Right lobe of liver (tissue), 6 donors: ENCODE data around the gene NSUN4. TPM values are rescaled to one million over a fixed set of nuclear protein-coding genes. Genes with fewer than 3 reads are reported as not detected.
"Not testable (repeated sequence)": the region's sequence is repeated elsewhere in the genome, so short reads cannot be mapped to it uniquely, and the experiment has no call there.

Experiments used
- ATAC-seq, 4 donors: fragments of 200-7000 bp; cut with Tn5 transposase; one replicate each; pipeline ENCODE4 v1.9.1; 2020; ENCODE audit warnings: mild to moderate bottlenecking in 4 of 4, moderate library complexity in 4 of 4
- DNase-seq, 3 donors: peaks; one replicate each; pipeline ENCODE4 v3.0.0-alpha.2; 2020
- H3K27ac ChIP-seq, 3 donors: fragments of 200-600 bp; one replicate each; pipeline ENCODE4 v1.8.0; 2022
- H3K27me3 ChIP-seq, 2 donors: fragments of 200-600 bp; one replicate each; pipeline ENCODE4 v1.8.0; 2022
- H3K36me3 ChIP-seq, 4 donors: fragments of 200-600 bp; sonication (generic) in 1 of 4; one replicate each; pipeline versions ENCODE4 v1.5.1 to v1.8.0; 2017 to 2022; ENCODE audit warnings: control low read depth in 1 of 4
- H3K4me1 ChIP-seq, 4 donors: fragments of 200-600 bp; sonication (generic) in 1 of 4; one replicate each; pipeline versions ENCODE4 v1.5.1 to v1.8.0; 2017 to 2022; ENCODE audit warnings: control low read depth in 1 of 4
- H3K4me3 ChIP-seq, 3 donors: fragments of 200-600 bp; one replicate each; pipeline ENCODE4 v1.8.0; 2022
- H3K9me3 ChIP-seq, 4 donors: fragments of 200-600 bp; sonication (generic) in 1 of 4; one replicate each; pipeline versions ENCODE4 v1.5.1 to v1.8.0; 2017 to 2022; ENCODE audit warnings: control low read depth in 1 of 4
- POLR2A ChIP-seq: fragments of 450-650 bp; IDR thresholded peaks from one replicate; pipeline ENCODE4 v1.6.1; 2017; ENCODE audit warnings: antibody characterized with exemption, mild to moderate bottlenecking
- WGBS: methylation state at CpG from one replicate; pipeline ENCODE4 v1.1.6; 2018; ENCODE audit warnings: low coverage, low lambda C conversion rate; ENCODE audit not compliant: insufficient coverage; ENCODE audit errors: missing lambda C conversion rate; 5-methylcytosine and 5-hydroxymethylcytosine counted together
- intact Hi-C, 2 donors: fragments of 100-400 bp; cut with DNase I; formaldehyde crosslinking; loops; one replicate each; pipeline versions ENCODE4 v1.11.2 to v1.14.1; 2022
- total RNA-seq, 6 experiments: library from RNA; depleted of rRNA in 2 of 6; stranded (reverse); fragments of >200 nt in 2 of 6; fragmentation: NEBNext Ultra II Directional in 3 of 6; extraction: Animal tissue kit (Norgen Biotek cat#: 25700) in 3 of 6; gene quantifications; one replicate each; pipeline versions ENCODE4 v1.1.0 to v1.2.4, GENCODE V29; 2016 to 2023
- TF ChIP-seq, protein P1 (sequence below), 4 donors: fragments of 200-600 bp in 3 of 4; fragments of 450-650 bp in 1 of 4; IDR thresholded peaks; one replicate each; pipeline versions ENCODE4 v1.5.1 to v1.8.0; 2016 to 2022; ENCODE audit warnings: antibody characterized with exemption in 4 of 4, mild to moderate bottlenecking in 2 of 4
- donor health status: DM: no; HTN: yes; CAD: no.
- donor health status: DM: no; HTN: no; CAD: no.
- donor health status: DM: no; HTN: no; CAD: no.
- donor health status: DM: no; HTN: yes; CAD: no.
- donor health status: DM: no; HTN: yes; CAD: no.

NSUN4 gene
- total RNA-seq, 6 experiments from 2014 or later = 8.5 to 13.0 (median 12.2) TPM

- no peak for DNase-seq
- Histone ChIP-seq H3K36me3 (peaks cover 0 to 49% (median 22%) of the 10 kb centered on the region in 4 donors), H3K27ac (no peak overlapping the region), H3K9me3 (no peaks in the 10 kb centered on the region), H3K4me1 (no peaks in the 10 kb centered on the region), H3K4me3 (no peak overlapping the region), H3K27me3 (no peaks in the 10 kb centered on the region)
- 100% methylated on average over 1 of the region's 1 CpG for WGBS
- TF ChIP-seq POLR2A = no peak
- TF ChIP-seq, protein P1, sequence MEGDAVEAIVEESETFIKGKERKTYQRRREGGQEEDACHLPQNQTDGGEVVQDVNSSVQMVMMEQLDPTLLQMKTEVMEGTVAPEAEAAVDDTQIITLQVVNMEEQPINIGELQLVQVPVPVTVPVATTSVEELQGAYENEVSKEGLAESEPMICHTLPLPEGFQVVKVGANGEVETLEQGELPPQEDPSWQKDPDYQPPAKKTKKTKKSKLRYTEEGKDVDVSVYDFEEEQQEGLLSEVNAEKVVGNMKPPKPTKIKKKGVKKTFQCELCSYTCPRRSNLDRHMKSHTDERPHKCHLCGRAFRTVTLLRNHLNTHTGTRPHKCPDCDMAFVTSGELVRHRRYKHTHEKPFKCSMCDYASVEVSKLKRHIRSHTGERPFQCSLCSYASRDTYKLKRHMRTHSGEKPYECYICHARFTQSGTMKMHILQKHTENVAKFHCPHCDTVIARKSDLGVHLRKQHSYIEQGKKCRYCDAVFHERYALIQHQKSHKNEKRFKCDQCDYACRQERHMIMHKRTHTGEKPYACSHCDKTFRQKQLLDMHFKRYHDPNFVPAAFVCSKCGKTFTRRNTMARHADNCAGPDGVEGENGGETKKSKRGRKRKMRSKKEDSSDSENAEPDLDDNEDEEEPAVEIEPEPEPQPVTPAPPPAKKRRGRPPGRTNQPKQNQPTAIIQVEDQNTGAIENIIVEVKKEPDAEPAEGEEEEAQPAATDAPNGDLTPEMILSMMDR (IDR thresholded peaks at IDR 0.05) = no peak
- no peak for ATAC-seq
- intact Hi-C loops = no loop called here
These were observed 23.3 kb upstream of the NSUN4 start for GRCh38 chr1:46317323-46317722.

GRCh38 chr1:46319301-46319700, 21.3 kb upstream of the NSUN4 start:
- ATAC-seq, DNase-seq, H3K27me3 ChIP-seq, H3K27ac ChIP-seq, H3K4me1 ChIP-seq, intact Hi-C loops, H3K4me3 ChIP-seq, H3K9me3 ChIP-seq: not testable (repeated sequence)
- peaks cover 0 to 29% (median 10%) of the 10 kb centered on the region in 4 donors for H3K36me3 ChIP-seq
- WGBS = 100% methylated on average over 6 of the region's 6 CpGs

DNA sequence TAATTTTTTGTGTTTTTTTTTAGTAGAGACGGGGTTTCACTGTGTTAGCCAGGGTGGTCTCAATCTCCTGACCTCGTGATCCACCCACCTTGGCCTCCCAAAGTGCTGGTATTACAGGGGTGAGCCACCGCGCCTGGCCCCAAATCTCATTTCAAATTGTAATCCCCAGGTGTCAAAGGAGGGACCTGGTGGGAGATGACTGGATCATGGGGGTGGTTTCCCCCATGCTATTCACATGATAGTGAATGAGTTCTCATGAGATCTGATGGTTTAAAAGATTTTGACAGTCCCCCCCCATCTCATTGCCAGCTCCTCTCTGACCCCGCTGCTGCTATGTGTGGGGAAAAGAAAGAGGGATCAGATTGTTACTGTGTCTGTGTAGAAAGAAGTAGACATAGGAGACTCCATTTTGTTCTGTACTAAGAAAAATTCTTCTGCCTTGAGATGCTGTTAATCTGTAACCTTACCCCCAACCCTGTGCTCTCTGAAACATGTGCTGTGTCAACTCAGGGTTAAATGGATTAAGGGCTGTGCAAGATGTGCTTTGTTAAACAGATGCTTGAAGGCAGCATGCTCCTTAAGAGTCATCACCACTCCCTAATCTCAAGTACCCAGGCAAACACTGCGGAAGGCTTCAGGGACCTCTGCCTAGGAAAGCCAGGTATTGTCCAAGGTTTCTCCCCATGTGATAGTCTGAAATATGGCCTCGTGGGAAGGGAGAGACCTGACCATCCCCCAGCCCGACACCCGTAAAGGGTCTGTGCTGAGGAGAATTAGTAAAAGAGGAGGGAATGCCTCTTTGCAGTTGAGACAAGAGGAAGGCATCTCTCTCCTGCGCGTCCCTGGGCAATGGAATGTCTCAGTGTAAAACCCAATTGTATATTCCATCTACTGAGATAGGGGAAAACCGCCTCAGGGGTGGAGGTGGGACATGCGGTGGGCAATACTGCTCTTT, 20.4 kb upstream of the NSUN4 start:
- DNase-seq, H3K9me3 ChIP-seq, H3K4me3 ChIP-seq, intact Hi-C loops, H3K4me1 ChIP-seq, ATAC-seq, H3K27me3 ChIP-seq, H3K27ac ChIP-seq: not testable (repeated sequence)
- 96% methylated on average over 4 of the region's 13 CpGs for WGBS
- H3K36me3 ChIP-seq = peaks cover 0 to 25% (median 9%) of the 10 kb centered on the region in 4 donors

DNA sequence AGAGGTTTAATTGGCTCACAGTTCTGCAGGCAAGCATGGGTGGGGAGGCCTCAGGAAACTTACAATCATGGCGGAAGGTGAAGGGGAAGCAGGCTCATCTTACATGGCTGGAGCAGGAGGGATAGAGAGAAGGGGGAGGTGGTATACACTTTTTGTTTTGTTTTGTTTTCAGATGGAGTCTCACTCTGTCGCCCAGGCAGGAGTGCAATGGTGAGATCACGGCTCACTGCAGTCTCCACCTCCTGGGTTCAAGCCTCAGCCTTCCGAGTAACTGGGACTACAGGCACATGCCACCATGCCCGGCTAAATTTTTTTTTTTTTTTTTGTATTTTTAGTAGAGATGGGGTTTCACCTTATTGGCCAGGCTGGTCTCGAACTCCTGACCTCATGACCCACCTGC, 18.4 kb upstream of the NSUN4 start:
- H3K9me3 ChIP-seq, H3K27ac ChIP-seq, H3K4me1 ChIP-seq, DNase-seq, ATAC-seq, intact Hi-C loops, H3K4me3 ChIP-seq, H3K27me3 ChIP-seq, H3K36me3 ChIP-seq: not testable (repeated sequence)
- 81% methylated on average over 6 of the region's 6 CpGs for WGBS

GRCh38 chr1:46325285-46326076, 15.1 kb upstream of the NSUN4 start:
- H3K27me3 ChIP-seq, intact Hi-C loops, ATAC-seq, H3K4me1 ChIP-seq, DNase-seq, H3K27ac ChIP-seq, H3K9me3 ChIP-seq, H3K36me3 ChIP-seq, H3K4me3 ChIP-seq: not testable (repeated sequence)
- WGBS = 85% methylated on average over 10 of the region's 11 CpGs

GRCh38 chr1:46328182-46328581, 12.4 kb upstream of the NSUN4 start:
- DNase-seq, H3K9me3 ChIP-seq, intact Hi-C loops, H3K36me3 ChIP-seq, H3K4me3 ChIP-seq, ATAC-seq, H3K27ac ChIP-seq, H3K27me3 ChIP-seq, H3K4me1 ChIP-seq: not testable (repeated sequence)
- WGBS = no CpG with 5 or more reads among the region's 7 CpGs

GRCh38 chr1:46329807-46330206, 10.8 kb upstream of the NSUN4 start:
- H3K36me3 ChIP-seq, ATAC-seq, DNase-seq, H3K4me1 ChIP-seq, H3K27ac ChIP-seq, H3K4me3 ChIP-seq, H3K27me3 ChIP-seq, H3K9me3 ChIP-seq, intact Hi-C loops: not testable (repeated sequence)
- whole genome bisulfite sequencing = 65% methylated on average over 5 of the region's 7 CpGs

GRCh38 chr1:46330381-46330780, 10.2 kb upstream of the NSUN4 start:
- 61% methylated on average over 2 of the region's 2 CpGs for whole genome bisulfite sequencing
- ATAC-seq, intact Hi-C loops, DNase-seq, H3K27ac ChIP-seq, H3K4me1 ChIP-seq, H3K9me3 ChIP-seq, H3K36me3 ChIP-seq, H3K27me3 ChIP-seq, H3K4me3 ChIP-seq: not testable (repeated sequence)

DNA sequence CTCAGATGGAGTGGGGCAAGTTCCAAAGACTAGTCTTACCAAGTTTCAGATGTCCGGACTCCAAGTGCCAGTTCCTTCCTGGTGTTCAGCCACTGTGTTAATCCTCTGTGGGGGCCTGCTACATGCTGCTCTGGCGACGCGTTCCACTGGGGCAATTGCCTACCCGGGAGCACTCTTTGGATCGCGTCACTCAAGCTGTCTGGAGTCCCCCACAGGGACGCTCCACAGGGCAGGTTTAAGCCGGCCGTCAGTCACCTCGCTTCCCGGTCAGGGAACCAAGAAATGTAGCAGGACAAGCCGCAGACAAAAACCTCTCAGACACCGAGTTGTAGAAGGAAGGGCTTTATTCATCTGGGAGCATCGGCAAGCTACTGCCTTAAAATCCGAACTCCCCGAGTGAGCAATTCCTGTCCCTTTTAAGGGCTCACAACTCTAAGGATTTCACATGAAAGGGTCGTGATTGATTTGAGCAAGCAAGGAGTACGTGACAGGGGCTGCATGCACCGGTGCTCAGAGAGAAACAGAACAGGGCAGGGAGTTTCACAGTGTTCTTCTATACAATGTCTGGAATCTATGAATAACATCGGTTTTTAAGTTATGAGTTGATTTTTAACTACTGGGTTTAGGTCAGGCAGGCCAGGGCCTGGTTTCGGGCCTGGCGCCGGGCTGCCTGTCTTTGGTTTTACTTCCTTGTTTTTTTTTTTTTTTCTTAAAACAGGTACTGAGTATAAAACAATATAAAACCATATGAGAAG, 8.6 kb upstream of the NSUN4 start:
- H3K27me3 ChIP-seq, intact Hi-C loops, H3K4me3 ChIP-seq, H3K27ac ChIP-seq, DNase-seq, H3K4me1 ChIP-seq, H3K9me3 ChIP-seq, ATAC-seq, H3K36me3 ChIP-seq: not testable (repeated sequence)
- WGBS = 62% methylated on average over 6 of the region's 24 CpGs
